IPS-NIHi11 (cell line): Measurements from ENCODE around the gene PRSS27.
A peak's percentile ranks its signal among the peaks of the same experiment; 100 is the strongest.

Source experiments
- DNase-seq: peaks from one replicate; pipeline ENCODE4 v3.0.0; 2012; ENCODE audit warnings: mixed read lengths, low spot score

The PRSS27 gene

GRCh38 chr16:2720064-2720457 is at the start of gene PRSS27:
PRSS27 (minus strand) TSS chr16:2720224; CDS start chr16:2720160, 64 bp downstream.
- no peak for DNase-seq

GRCh38 chr16:2769675-2770056 is 49.6 kb upstream of the PRSS27 start:
- no peak for DNase-seq

- DNase-seq, result no peak
These were observed 49.1 kb upstream of the PRSS27 start for GRCh38 chr16:2769100-2769529.

- no peak for DNase-seq
These were observed 48.5 kb upstream of the PRSS27 start for GRCh38 chr16:2768403-2769089.

GRCh38 chr16:2767891-2768290 is 47.9 kb upstream of the PRSS27 start:
- no peak for DNase-seq

GRCh38 chr16:2767140-2767731 is 47.2 kb upstream of the PRSS27 start:
- DNase-seq, result no peak

- DNase-seq, result no peak
These were observed 46.6 kb upstream of the PRSS27 start for GRCh38 chr16:2766430-2767139.

- no peak for DNase-seq
These were observed 45.7 kb upstream of the PRSS27 start for GRCh38 chr16:2765462-2766404.

GRCh38 chr16:2764718-2765117 is 44.7 kb upstream of the PRSS27 start:
- no peak for DNase-seq

GRCh38 chr16:2763173-2763572 is 43.1 kb upstream of the PRSS27 start:
- DNase-seq, result no peak

GRCh38 chr16:2762711-2763110 is 42.7 kb upstream of the PRSS27 start:
- no peak for DNase-seq

- DNase-seq, result no peak
These were observed 42.0 kb upstream of the PRSS27 start for GRCh38 chr16:2761886-2762583.

GRCh38 chr16:2761472-2761871 is 41.4 kb upstream of the PRSS27 start:
- no peak for DNase-seq

GRCh38 chr16:2757344-2757743 is 37.3 kb upstream of the PRSS27 start:
- no peak for DNase-seq

- no peak for DNase-seq
These were observed 36.4 kb upstream of the PRSS27 start for GRCh38 chr16:2756288-2757015.

GRCh38 chr16:2755158-2755557 is 35.1 kb upstream of the PRSS27 start:
- no peak for DNase-seq

- DNase-seq, result no peak
These were observed 33.7 kb upstream of the PRSS27 start for GRCh38 chr16:2753733-2754020.

- DNase-seq, result peak; percentile 90
These were observed 33.1 kb upstream of the PRSS27 start for GRCh38 chr16:2752850-2753732.

- peak; percentile 95 for DNase-seq
These were observed 32.2 kb upstream of the PRSS27 start, which contains the start of gene SRRM2 for GRCh38 chr16:2752035-2752849. SRRM2 (plus strand) TSS chr16:2752638; CDS start chr16:2756365, 3,727 bp downstream.
